GM21447 (cell line): ENCODE results near the gene AGAP1.

ENCODE experiments used
- ATAC-seq: cut with Tn5 transposase; IDR thresholded peaks from one replicate; pipeline ENCODE4 v1.9.1; 2021; ENCODE audit not compliant: unreplicated experiment

Gene AGAP1

GRCh38 chr2:236103981-236104380 is 610.1 kb downstream of the AGAP1 start:
- ATAC-seq, result no peak

GRCh38 chr2:236105955-236106607 is 612.2 kb downstream of the AGAP1 start:
- ATAC-seq, result no peak

- no peak for ATAC-seq
These were observed 612.9 kb downstream of the AGAP1 start for GRCh38 chr2:236106761-236107160.

GRCh38 chr2:236107536-236107935 is 613.7 kb downstream of the AGAP1 start:
- no peak for ATAC-seq

- no peak for ATAC-seq
These were observed 614.2 kb downstream of the AGAP1 start for GRCh38 chr2:236107942-236108625.

- ATAC-seq, result no peak
These were observed 615.2 kb downstream of the AGAP1 start for GRCh38 chr2:236109061-236109460.

- no peak for ATAC-seq
These were observed 615.6 kb downstream of the AGAP1 start for GRCh38 chr2:236109473-236109872.

- no peak for ATAC-seq
These were observed 618.6 kb downstream of the AGAP1 start for GRCh38 chr2:236112466-236112865.

GRCh38 chr2:236113425-236113824 is 619.6 kb downstream of the AGAP1 start:
- ATAC-seq, result no peak

- no peak for ATAC-seq
These were observed 620.1 kb downstream of the AGAP1 start for GRCh38 chr2:236113948-236114347.

GRCh38 chr2:236114959-236115358 is 621.1 kb downstream of the AGAP1 start:
- ATAC-seq, result no peak

- ATAC-seq, result no peak
These were observed 623.6 kb downstream of the AGAP1 start for GRCh38 chr2:236117401-236117800.

- no peak for ATAC-seq
These were observed 624.0 kb downstream of the AGAP1 start for GRCh38 chr2:236117861-236118269.

GRCh38 chr2:236119003-236119402 is 625.2 kb downstream of the AGAP1 start:
- no peak for ATAC-seq

- ATAC-seq, result no peak
These were observed 625.6 kb downstream of the AGAP1 start for GRCh38 chr2:236119476-236119875.

- ATAC-seq, result no peak
These were observed 626.3 kb downstream of the AGAP1 start for GRCh38 chr2:236120141-236120601.

- ATAC-seq, result no peak
These were observed 627.0 kb downstream of the AGAP1 start for GRCh38 chr2:236120829-236121228.

GRCh38 chr2:236121546-236121945 is 627.7 kb downstream of the AGAP1 start:
- no peak for ATAC-seq

GRCh38 chr2:236122236-236122635 is 628.4 kb downstream of the AGAP1 start:
- ATAC-seq, result no peak

GRCh38 chr2:236123716-236124115 is 629.9 kb downstream of the AGAP1 start:
- ATAC-seq, result no peak

GRCh38 chr2:236124182-236124893 is 630.5 kb downstream of the AGAP1 start:
- no peak for ATAC-seq

- no peak for ATAC-seq
These were observed 631.7 kb downstream of the AGAP1 start for GRCh38 chr2:236125541-236125940.
